HG02763 (cell line): ENCODE data around the gene E2F7.
"Not testable (repeated sequence)": the region's sequence is repeated elsewhere in the genome, so short reads cannot be mapped to it uniquely, and the experiment has no call there.

ENCODE experiments used
- ATAC-seq: cut with Tn5 transposase; IDR thresholded peaks from one replicate; pipeline ENCODE4 v1.9.1; 2021; ENCODE audit warnings: mild to moderate bottlenecking, moderate library complexity; ENCODE audit not compliant: unreplicated experiment

E2F7 gene, protein sequence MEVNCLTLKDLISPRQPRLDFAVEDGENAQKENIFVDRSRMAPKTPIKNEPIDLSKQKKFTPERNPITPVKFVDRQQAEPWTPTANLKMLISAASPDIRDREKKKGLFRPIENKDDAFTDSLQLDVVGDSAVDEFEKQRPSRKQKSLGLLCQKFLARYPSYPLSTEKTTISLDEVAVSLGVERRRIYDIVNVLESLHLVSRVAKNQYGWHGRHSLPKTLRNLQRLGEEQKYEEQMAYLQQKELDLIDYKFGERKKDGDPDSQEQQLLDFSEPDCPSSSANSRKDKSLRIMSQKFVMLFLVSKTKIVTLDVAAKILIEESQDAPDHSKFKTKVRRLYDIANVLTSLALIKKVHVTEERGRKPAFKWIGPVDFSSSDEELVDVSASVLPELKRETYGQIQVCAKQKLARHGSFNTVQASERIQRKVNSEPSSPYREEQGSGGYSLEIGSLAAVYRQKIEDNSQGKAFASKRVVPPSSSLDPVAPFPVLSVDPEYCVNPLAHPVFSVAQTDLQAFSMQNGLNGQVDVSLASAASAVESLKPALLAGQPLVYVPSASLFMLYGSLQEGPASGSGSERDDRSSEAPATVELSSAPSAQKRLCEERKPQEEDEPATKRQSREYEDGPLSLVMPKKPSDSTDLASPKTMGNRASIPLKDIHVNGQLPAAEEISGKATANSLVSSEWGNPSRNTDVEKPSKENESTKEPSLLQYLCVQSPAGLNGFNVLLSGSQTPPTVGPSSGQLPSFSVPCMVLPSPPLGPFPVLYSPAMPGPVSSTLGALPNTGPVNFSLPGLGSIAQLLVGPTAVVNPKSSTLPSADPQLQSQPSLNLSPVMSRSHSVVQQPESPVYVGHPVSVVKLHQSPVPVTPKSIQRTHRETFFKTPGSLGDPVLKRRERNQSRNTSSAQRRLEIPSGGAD

DNA sequence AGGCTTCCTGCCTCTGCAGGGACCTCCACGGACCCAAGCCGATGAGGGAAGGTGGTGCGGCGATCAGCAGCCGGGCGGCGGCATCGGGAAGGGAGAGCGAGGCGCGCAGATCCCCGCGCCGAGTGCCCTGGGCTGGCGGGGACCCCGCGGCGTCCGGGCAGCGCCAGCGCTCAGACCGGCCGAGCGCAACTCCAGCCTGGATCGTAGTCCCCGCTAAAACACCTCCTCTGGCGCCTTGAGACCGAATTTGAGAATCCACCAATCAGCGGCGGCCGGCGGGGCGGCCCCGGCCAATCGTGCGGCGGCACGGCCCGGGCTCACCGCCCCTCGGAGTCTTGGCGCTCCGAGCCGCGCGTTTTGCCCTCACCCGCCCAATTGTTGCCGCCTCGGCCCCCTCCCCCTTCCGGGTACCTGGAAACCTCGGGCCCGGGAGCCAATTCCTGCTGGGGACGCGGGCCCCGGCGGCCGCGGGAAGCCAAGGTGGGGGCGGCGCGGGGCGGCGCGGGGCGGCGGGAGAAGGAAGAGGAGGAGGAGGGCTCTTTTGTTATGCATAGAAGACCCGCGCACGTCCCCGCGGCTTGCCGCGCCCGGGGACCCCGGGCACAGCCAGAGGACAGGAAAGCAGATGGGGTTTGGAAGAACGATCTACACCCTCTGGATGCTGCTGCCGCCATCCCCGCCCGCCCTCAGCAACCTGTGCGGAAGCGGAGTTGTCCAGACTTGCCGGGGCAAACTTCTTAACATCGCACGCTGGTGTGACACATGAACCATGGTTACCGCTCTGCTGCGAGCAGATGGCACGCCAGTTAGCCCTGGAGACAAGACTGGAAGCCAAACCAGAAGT is at the start of gene E2F7:
E2F7 (minus strand) TSS at position 209 of the 844 bp plus-strand sequence. CDS start 934 bp downstream, outside the sequence.
- peak; percentile 70 for ATAC-seq

DNA sequence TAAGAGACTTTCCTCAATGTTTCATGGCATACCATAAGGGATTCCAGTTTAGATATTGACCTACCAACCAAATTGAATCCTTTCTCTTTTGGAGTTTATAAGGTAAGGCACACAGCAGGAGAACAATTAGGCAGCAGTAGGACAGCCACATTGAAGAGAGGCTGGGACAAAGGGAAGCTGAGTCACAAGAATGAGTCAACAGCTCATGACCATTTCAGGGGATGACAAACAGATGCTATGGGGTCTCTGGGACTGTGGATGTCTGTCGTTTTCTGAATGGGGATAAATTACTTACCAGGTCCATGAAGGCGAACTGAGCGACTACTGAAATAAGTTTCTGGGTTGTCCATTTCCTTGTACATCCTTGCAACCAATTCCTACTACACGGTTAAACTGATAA is 48.6 kb upstream of the E2F7 start:
- no peak for ATAC-seq

DNA sequence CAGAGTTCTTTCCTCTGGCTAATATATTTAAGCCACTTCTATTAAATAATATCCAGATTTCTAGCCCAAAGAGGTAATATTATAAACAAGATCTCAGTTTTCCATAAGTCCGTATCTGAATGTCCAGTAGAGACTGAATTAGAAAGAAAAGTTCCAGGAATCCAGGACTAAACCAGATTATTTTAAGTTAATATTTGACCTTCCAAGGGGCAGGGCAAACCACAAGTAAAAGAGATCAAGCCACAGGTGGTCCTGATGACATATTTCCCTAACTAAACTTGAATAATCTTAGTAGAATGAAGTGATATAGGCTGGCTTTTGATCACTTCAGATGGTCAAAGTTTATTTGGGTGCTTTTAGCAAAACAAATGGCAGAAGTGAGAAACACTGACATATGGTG is 43.3 kb upstream of the E2F7 start:
- ATAC-seq = no peak

DNA sequence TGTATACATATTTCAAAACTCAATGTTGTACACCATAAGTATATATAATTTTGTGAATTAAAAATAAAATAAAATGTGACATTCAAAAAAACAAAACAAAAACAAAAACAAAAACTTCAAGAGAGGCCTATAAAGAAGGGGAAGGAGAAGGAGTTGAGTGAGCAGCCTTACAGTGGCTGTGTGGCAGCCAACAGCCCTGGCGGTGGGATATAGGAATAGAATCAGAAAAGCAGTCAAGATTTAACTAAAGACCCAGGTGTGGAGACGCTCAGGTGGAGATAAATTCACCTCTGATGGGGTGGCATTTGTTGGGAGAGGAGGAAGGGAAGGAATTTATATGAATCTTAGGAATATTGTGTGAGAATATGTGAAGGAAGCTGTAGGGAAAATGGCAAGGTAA is 41.8 kb upstream of the E2F7 start:
- ATAC-seq = no peak

DNA sequence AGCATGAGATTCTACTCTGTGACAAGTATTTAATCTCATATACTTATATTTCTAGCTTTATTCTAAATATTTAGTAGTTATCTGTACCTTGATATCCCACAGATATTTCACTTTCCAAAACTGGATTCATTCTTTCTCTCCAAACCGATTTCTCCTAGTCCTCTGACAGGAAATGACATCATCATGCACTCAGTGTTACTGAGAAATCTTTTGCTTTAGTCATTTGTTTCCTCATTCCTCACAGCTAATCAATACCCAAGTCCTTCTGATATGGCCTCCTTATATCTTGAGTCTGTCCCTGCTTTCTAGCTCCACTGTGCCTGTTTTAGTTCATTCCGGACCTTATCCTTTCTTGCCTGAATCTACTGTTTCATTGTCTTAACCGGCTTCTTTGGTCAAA is 39.4 kb upstream of the E2F7 start:
- no peak for ATAC-seq

DNA sequence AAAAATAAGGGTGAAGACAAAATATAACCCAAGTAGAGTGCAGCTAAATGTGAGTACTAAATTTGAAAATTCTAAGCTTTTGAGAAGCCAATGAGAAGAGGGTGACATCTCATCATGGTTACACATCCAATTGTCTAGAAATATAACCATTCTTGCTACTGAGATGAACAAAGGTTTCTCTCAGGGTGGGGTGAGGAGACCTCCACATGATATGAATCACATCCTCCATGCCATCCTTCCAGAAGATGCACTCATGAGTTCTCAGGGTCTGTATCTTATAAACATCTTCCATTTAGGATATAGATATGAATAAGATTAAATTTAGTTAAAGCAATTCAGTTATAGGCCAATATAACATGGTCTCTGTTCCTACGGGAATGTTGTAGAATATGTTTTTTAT is 38.9 kb upstream of the E2F7 start:
- no peak for ATAC-seq

DNA sequence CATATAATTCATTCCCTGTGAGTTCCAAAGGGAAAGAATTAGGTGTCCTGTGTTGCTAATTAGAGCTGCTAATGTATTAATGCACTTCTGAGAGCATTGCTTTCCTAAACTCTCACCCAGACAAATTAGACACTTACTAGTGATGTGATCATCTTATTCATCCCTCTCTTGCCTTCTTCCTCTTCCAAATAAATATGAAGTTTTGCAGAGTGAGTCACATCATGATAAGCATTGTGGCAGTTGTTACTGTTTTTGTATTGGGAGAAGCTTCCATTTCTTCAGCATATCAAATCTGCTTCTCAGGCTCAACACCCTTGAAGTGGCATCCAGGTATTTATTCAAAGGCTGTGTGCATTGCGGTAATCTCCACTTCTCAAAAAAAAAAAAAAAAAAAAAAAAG is 37.3 kb upstream of the E2F7 start:
- no peak for ATAC-seq

DNA sequence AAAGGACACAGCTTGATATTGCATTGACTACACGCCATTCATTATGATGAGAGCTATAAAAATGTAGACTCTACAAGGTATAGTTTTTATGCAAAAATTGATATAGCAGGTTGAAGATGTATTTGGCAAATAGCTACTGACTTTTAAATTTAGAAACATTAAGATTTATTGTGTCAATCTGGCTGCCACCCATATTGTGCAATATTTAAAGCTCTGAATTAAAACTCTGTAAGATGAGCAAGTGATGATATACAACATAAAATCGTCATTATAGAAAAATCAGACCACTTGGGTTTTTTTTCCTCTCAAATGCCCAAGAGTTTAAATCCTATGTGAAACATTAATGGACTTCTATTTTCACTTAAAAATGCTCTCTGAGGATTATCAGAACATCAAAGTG is 36.8 kb upstream of the E2F7 start:
- ATAC-seq = no peak

DNA sequence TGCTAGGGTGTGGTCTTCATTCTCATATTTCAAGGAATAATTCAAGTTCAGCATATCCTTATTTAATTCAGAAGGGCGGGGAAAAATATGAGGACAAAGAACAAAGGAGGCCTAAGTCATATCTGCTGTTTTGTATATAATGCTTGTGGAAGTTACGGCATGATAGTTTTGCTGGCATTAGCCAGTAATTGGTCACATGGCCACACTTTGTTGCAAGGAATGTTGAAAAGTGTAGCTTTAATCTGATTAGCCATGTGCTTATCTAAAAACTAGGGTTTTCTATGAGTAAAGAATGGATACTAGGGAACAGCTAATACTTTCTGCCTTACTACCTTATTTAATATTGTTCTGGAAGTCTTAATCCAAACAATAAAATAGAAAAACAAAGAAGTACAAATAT is 34.4 kb upstream of the E2F7 start:
- ATAC-seq = no peak

DNA sequence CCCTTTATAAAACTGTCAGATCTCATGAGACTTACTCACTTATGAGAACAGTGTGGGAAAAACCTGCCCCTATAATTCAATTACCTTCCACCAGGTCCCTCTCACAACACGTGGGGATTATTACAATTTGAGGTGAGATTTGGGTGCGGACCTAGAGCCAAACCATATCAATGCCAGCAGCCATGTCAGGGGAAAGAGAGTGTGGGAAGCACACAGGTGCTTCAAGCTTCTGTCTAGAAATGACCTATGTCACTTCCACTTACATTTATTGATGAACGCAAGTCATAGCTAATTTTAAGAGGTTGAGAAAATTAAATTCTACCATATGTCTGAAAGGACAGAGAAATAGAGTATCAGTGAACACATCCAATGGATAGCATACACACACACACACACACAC is 32.5 kb upstream of the E2F7 start:
- no peak for ATAC-seq

DNA sequence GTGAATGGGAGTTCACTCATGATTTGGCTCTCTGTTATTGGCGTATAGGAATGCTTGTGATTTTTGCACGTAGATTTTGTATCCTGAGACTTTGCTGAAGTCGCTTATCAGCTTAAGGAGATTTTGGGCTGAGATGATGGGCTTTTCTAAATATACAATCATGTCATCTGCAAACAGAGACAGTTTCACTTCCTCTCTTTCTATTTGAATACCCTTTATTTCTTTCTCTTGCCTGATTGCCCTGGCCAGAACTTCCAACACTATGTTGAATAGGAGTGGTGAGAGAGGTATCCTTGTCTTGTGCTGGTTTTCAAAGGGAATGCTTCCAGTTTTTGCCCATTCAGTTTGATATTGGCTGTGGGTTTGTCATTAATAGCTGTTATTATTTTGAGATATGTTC is 26.9 kb upstream of the E2F7 start:
- ATAC-seq = not testable (repeated sequence)

DNA sequence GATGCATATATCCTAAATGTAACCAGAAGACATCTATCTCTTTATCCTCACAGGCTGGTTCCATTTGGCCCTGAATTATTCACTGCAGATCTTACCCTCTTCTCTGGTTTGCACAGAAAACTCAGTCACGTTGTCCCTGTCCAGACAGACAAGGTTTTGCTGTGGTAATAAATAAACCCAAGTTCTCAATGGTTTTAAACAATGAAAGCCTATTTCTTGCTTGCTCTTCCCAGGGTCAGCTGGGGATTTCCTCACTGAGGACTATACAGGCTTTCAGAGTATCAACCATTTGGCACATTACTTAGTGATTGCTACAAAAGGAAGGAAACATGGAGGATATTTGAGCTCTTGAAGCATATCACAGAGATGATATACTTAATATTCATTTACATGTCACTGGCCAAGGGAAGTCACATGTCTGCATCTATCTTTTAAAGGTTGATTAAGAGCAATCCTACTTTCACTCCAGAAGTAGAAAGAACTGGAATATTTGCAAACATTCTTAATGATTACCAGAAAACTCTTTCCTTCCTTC is 24.4 kb upstream of the E2F7 start:
- no peak for ATAC-seq

DNA sequence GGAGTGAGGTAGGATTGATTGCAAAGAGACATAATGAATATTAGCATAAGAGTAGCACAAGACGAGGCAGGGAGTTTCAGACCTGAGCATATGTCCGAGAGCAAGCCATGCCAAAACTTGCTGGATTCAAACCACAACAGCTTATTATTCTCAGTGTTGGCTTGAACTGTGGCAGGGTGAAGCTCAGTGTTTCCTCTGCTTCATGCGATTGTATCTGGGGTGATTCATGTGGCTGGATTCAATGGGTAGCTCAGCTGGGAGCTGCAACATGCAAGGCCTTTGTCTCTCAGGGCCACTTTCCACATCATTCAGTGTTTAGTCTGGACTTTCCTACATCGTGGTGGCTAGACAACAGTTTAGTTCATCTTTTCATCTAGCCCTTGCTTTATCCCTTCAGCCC is 22.1 kb upstream of the E2F7 start:
- ATAC-seq = no peak

DNA sequence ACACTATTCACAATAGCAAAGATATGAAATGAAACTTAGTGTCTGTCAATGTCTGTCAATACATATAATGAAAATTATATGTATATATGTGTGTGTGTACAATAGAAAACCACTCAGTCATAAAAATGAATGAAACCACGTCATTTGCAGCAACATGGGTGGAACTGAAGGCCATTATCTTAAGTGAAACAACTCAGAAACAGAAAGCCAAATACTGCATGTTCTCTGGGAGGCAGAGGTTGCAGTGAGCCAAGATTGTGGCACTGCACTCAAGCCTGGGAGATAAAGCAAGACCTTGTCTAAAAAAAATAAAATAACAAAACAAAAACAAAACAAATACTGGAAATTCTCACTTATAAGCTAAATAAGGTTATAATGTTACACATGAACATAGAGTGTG is 16.7 kb upstream of the E2F7 start:
- ATAC-seq = no peak

DNA sequence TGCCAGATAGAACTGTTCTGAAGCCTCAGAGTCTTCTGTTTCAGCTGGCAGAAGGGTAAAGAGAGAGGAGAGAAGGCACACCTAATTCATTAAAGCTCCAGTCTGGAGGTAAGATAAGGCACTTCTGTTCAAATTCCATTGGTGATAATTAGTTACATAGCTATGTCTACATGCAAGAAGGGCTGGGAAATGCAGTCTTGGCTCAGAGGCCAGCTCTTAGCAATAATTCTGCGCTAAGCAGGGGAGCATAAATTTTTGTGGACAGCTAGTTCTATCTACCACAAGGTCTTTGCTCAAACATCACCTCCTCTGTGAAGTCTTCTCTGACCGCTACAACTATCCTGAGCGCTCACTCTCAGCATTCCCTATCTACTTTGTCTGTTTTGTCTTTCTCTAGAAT is 14.3 kb upstream of the E2F7 start:
- no peak for ATAC-seq

DNA sequence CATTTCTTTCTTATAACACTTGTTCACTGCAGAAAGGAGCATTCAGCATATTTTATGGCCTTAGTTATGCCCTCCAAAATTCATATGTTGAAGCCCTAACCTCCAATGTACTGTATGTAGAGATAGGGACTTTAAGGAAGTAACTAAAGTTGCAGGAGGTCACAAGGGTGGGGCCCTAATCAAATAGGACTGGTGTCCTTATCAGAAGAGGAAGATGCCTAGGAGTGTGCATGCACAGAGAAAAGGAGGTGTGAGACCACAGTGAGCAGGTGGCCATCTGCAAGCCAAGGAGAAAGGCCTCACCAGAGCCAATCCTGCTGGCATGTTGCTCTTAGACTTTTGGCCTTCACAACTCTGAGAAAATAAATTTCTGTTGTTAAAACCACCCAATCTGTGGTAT is 12.9 kb upstream of the E2F7 start:
- no peak for ATAC-seq

DNA sequence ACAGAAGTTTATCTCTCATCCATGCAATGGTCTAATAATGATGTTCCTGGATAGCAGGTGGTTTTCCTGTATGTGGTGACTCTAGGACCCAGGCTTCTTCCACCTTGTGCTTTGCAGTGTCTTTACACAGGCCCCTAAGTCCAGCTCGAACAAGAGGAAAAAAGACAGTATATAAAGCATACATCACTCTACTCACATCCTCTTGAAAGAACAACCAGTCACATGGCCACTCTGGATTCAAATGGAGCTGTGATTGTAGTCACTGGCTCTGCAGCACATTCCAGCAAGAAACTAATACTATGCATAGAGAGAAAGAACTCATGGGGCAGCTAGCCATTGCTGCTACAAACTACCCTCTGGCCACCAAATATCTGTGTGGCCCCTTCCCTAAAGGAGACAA is 11.5 kb upstream of the E2F7 start:
- no peak for ATAC-seq

DNA sequence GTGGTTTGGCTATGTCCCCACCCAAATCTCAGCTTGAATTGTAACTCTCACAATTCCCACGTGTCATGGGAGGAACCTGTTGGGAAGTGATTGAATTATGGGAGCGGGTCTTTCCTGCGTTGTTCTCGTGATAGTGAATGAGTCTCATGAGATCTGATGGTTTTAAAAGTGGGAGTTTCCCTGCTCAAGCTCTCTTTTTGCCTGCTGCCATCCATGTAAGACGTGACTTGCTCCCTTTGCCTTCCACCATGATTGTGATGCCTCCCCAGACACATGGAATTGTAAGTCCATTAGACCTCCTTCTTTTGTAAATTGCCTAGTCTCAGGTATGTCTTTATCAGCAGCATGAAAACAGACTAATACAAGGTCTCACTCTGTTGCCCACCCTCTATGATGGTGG is 8.5 kb upstream of the E2F7 start:
- ATAC-seq = not testable (repeated sequence)

DNA sequence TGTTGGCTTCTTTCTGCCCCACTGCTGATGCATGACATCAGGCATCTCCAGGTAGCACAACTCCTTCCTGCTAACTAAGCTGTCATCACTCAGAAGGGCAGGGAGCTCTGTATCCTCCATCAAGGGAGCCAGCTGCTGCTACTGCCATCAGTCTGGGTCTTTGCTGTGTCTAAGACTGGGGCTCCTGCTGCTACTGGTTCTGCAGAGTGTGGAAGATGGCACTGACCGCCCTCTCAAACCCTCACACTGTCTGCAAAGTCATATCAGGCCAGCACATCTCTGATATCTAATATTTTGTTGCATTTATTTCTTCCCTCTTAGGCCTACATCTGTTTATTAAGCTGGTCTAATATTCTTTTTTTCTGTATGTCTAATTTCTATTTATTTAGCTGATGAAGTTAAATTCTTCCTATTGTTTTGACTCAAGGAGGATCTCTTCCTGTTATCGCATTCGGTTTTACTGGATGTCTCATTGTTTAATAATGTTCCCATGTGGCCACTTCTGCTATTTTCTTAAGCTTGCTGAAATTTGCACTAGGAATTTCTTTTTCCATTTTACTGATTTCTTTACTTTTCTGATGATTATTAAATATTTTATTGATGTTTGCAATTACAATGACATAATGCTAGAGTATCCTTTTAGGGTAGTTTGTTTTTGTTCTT is 7.6 kb upstream of the E2F7 start:
- no peak for ATAC-seq

DNA sequence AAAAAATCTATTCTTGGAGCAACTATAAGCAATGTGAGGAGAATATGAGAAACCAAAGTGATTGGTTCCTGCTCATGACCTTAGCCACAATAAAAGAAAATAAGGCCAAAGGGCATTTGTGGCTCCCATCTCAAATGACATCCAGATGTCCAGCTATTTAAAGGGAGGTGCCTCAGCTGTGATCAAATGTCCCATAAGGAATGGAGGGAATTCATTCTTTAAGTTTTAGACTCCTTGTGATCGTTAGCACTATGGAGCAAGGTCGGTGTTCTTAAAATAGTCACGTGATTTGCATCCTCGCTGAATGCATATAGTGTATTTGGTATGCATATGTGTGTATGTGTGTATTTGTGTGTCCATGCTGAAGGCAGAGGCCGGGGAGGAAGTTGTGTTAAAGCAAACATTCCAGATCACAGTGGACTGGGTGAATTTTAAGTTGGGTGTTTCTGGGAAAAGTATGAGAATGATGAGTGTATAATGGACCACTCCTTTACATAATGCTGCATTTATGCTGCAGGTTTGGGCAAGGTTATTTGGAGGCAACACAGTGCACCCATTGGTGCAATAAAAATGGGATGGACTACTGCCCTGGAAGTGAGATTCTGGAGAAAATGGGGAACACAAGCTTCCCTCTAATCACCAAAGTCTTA is 5.6 kb upstream of the E2F7 start:
- peak; percentile 22 for ATAC-seq
